GM12892 (cell line): ENCODE data around the gene KAT8.

ENCODE experiments used
- POLR2A ChIP-seq: IDR thresholded peaks from 2 replicates; pipeline ENCODE4 v1.6.1; 2011; ENCODE audit warnings: low read depth, low read length, control low read depth
- POLR2AphosphoS5 ChIP-seq: IDR thresholded peaks from 2 replicates; pipeline ENCODE4 v1.6.1; 2011; ENCODE audit warnings: low read depth, low read length, control low read depth

- TF ChIP-seq POLR2A (no peak), POLR2AphosphoS5 (no peak)
These were observed 26.9 kb upstream of the KAT8 start for GRCh38 chr16:31090540-31090939.
